GM11168 (cell line): ENCODE data around the gene SLC66A1.

ENCODE experiments used
- in situ Hi-C: fragments of 300-500 bp; cut with MboI; formaldehyde crosslinking; loops from one replicate; pipeline ENCODE4 v1.12.0; 2022; ENCODE audit warnings: low sequenced_read_pairs; ENCODE audit not compliant: unreplicated experiment

Gene SLC66A1

DNA sequence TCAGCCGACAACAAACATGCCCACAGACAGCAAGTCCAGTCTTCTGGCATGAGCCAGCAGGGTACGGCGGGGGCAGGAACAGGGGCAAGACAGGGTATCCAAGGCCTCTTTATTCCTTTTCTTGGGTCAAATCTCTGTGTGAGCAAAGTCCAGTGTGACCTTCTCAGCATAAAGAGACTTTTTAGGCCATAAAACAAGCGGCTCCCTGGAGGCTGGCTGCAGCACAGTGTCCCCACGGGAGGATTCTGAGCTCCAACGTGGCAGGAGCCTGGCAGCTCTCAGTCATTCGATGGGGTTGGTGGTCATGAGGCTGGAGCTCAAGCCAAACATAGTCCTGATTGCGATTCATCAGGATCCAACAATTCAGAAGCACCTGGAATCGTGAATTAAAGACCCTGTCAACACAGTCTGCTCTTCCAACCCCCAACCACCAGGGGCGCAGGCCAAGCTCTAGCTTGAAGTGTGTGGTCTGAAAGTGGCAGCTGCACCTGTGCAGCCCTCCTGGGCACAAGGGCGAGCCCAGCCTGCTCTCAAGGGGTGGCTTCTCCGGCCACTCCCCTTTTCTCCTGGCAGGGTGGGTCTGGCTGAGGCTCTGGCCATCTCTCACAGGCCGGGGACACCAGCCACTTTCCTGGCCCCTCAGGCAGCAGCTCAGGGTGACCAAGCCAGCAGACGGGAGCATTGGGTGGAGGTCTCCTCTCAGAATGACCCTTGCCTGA, 62.1 kb downstream of the SLC66A1 start:
- in situ Hi-C loops = no loop called here

DNA sequence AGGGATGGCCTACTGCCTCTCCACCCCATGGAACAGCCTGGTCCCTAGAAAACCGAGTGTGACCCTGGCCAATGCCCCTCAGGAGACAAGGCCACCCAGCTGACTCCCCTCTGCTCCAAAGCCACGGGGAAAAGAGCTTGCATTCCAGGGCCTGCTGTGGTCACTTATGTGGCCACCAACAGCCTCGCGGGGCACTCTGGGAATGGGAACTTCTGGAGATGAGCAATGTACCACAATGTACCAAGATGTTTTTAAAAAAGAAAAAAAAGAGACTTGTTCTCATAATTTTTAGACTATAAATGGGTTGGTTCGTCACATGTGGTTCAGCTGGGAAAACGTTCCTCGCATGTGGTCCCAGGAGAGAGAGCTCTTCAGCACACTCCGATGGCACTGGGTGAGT, 62.8 kb downstream of the SLC66A1 start:
- in situ Hi-C loops = no loop called here

DNA sequence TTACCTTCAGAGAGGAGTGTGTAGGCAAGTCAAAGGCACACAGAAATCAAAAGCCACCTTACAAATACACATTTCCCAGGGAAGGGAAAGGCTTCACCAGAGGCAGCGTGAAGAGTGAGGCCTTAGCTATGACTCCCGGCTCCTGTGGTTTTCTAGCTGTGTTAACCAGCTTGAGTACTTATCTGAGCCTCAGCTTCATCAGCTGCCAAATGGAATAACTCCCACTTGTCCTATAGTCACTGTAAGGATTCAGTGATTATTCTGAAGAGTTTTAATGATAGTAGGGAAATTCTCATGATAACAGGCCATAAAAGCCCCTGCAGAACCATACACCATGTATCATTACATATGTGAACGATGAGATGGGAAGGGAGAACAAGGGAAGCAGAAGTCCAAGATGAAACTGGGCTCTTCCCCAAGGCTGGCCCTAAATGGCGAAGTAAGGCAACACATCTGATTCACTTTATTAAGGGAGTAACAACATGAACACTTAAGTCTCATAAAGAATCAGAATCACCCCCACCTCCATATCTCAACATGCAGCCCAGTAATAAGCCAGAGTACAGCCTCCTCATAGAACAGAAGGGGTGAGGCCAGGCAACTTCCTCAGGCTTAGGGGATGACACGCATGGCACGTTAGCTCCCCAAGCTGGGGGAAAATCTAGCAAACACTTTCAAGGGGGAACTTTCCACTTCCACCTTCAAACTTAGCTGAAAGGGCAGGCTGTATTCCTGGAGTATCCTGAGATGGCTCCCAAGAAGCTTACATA, 63.7 kb downstream of the SLC66A1 start:
- in situ Hi-C loops = no loop called here

DNA sequence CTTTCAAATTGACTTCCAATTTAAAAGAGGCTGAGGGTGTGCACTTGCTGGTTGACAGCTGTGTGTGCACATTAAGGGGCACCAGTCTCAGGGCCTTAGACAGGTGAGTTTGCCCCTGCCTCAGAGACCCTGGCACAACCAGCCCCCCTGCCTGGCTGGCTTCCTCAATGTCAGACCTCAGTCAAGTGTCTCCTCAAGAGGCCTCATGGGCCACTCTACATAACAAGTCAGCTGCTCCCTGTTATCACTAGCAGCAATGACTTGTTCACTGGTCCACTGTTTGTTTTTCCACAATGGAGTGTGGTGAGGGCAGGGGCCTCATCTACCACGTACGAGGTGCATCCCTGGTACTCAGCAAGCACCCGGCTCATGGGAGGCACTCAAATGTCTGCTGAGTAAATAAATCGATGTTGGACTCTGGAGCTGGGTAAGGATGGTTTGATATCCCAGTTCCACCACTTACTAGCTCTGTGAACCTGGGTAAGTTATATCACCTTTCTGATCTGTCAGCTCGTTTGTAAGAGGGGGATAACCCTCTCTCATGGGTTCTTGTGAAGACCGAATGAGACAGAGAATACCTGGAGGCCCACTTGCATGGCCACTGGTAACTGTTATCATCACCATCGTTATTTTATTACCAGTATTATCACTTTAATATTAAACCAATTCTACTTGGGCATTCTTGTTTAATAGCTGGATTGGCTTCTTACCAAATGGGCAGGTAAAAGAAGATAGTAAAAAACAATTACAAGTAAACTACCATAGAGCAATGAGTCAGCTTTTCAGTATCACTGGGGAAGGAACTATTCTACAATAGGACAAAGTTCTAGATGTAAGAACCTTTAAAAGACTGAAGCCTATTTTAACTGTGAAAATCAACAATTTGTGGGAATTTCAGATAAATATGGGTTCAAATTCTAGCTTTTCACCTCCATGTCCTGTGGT, 64.6 kb downstream of the SLC66A1 start:
- in situ Hi-C loops = no loop called here

DNA sequence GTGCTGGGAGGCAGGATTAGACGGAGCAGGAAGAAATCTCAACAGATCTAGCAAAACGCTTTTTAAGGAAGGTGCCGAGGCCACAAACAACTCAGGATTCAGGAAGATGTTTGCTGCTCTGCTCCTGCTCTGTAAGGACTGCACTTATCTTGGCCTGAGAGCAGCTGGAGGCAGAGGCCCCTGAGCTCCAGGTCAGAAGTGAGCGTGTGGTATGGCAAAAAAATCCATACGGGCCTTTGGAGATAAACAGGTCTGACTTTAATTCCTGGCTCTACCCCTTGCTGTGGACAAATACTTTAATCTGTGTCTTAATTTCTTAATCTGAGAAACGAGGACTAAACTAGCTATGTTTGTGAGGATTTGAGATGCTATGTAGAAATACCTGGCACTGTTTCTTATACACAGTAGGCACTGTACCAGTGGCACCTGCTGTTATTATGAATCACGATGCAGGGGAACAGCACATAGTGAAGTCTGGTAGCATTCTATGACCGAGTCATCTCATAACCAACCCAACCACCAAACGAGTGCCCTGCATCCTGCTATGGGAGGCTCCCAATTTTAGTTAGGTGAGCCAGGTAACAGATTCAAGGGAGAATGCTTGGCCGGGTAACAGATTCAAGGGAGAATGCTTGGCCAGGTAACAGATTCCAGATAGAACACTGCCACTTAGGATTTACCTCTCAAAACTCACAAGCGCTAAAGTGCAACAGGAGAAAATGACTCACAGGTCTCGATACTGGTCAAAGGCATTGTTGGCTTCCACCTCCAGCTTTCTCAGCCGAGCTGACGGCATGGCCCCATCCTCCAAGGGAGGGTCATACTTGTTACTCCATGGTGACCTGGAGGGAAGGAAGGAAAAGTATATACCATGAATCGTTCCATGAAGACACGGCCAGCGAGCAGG, 65.9 kb downstream of the SLC66A1 start:
- in situ Hi-C loops = no loop called here
